Body of pancreas (tissue), 4 donors: ENCODE data around the gene VAMP3.

ENCODE experiments used
- CTCF ChIP-seq, 7 experiments: fragments of 450-650 bp in 4 of 7; fragments of 200-600 bp in 3 of 7; sonication (generic) in 3 of 7; IDR thresholded peaks; one replicate each; pipeline ENCODE4 v1.5.1; 2016 to 2019; ENCODE audit warnings: antibody characterized with exemption in 7 of 7
- POLR2A ChIP-seq, 3 donors: fragments of 450-650 bp; IDR thresholded peaks; one replicate each; pipeline ENCODE4 v1.6.1; 2016; ENCODE audit warnings: antibody characterized with exemption in 3 of 3, mild to moderate bottlenecking in 2 of 3

- TF ChIP-seq CTCF (IDR thresholded peaks at IDR 0.05), result no peak
- no peak for TF ChIP-seq POLR2A (IDR thresholded peaks at IDR 0.05)
These were observed 38.6 kb downstream of the VAMP3 start for GRCh38 chr1:7809742-7810141.
